BE2C (cell line): ENCODE results near the gene CCDC33.

ENCODE experiments used
- DNase-seq: peaks from one replicate; pipeline ENCODE4 v3.0.0-alpha.2; 2020
- H3K27me3 ChIP-seq: fragments of 250-450 bp; sonication (Bioruptor Pico); 2 replicates; pipeline ENCODE4 v1.5.1; 2020; ENCODE audit warnings: mild to moderate bottlenecking
- H3K36me3 ChIP-seq: fragments of 250-450 bp; sonication (Bioruptor Pico); 2 replicates; pipeline ENCODE4 v1.5.1; 2020; ENCODE audit warnings: mild to moderate bottlenecking
- H3K4me1 ChIP-seq: fragments of 250-450 bp; sonication (Bioruptor Pico); 2 replicates; pipeline ENCODE4 v1.5.1; 2020
- H3K4me3 ChIP-seq: 2 replicates; pipeline ENCODE4 v1.5.1; 2011; ENCODE audit warnings: low read depth, low read length
- H3K9me3 ChIP-seq: fragments of 250-450 bp; sonication (Bioruptor Pico); 2 replicates; pipeline ENCODE4 v1.5.1; 2020
- TF ChIP-seq, protein P1 (sequence below): IDR thresholded peaks from 2 replicates; pipeline ENCODE4 v1.5.1; 2012; ENCODE audit warnings: mild to moderate bottlenecking, low read depth, low read length

Gene CCDC33

DNA sequence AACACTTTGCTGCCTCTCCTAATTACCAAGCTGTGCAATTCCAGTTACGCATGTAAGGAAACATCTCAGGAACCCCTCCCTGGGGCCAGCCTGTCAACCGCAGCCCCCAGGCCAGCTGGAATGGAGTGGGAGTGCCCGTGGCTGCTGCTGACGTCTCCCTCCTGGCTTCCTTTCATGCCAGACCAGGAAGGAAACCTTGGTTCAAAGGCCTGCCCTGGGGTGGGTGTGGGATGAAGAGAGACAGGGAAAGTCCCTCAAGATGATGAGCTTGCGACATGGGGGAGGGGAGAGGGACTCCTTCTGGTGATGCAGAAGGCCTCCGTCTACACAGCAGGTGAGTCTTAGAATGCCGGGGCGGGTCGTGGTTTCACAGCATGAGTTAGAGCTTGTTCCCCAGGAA is 142.7 kb downstream of the CCDC33 start:
- no peaks in the 10 kb centered on the region for H3K36me3 ChIP-seq
- TF ChIP-seq, protein P1, sequence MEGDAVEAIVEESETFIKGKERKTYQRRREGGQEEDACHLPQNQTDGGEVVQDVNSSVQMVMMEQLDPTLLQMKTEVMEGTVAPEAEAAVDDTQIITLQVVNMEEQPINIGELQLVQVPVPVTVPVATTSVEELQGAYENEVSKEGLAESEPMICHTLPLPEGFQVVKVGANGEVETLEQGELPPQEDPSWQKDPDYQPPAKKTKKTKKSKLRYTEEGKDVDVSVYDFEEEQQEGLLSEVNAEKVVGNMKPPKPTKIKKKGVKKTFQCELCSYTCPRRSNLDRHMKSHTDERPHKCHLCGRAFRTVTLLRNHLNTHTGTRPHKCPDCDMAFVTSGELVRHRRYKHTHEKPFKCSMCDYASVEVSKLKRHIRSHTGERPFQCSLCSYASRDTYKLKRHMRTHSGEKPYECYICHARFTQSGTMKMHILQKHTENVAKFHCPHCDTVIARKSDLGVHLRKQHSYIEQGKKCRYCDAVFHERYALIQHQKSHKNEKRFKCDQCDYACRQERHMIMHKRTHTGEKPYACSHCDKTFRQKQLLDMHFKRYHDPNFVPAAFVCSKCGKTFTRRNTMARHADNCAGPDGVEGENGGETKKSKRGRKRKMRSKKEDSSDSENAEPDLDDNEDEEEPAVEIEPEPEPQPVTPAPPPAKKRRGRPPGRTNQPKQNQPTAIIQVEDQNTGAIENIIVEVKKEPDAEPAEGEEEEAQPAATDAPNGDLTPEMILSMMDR, result no peak
- H3K4me3 ChIP-seq, result no peak overlapping the region
- no peaks in the 10 kb centered on the region for H3K27me3 ChIP-seq
- H3K4me1 ChIP-seq, result no peaks in the 10 kb centered on the region; the same call in 1 of the 2 replicates
- no peak for DNase-seq
- H3K9me3 ChIP-seq, result no peaks in the 10 kb centered on the region

DNA sequence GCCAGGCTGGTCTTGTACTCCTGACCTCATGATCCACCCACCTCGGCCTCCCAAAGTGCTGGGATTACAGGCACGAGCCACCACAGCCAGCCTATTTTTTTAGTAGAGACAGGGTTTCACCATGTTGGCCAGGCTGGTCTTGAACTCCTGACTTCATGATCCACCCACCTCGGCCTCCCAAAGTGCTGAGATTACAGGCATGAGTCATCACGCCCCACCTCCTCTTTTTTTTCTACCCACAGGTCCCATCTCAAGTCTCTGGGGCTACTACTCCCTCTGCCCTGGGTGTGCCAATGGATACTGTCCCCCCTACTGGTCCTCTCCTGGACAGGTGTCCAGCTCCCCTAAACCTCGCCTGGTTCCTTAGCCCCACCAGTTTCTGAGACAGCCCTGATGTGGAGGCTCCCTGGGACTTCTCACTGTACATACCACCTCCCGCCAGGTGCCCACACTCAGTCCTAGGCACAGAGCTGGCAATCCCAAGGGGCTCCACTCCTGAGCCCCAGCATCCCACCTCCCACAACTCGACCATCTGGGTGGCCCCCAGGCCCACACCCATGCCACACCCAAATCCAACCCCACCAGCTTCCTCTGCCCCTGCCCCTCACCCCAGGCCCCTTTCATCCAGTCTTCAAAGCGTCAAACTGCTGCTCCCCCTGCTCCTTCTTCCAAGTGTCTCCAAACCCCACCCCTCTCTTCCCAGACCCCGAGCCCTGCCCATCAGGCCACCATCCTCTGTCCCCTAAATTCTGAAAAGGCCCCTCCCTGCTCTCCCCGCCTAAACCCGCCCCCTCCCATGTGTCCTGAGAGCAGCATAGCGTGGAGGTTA is 144.4 kb downstream of the CCDC33 start:
- no peaks in the 10 kb centered on the region for H3K9me3 ChIP-seq
- TF ChIP-seq, protein P1, result no peak
- no peaks in the 10 kb centered on the region for H3K36me3 ChIP-seq
- no peaks in the 10 kb centered on the region for H3K4me1 ChIP-seq
- no peak for DNase-seq
- no peak overlapping the region for H3K4me3 ChIP-seq
- H3K27me3 ChIP-seq, result no peaks in the 10 kb centered on the region

- Histone ChIP-seq H3K4me3 (no peak overlapping the region), H3K4me1 (no peaks in the 10 kb centered on the region), H3K36me3 (no peaks in the 10 kb centered on the region), H3K9me3 (no peaks in the 10 kb centered on the region), H3K27me3 (no peaks in the 10 kb centered on the region)
- TF ChIP-seq, protein P1, result no peak
- no peak for DNase-seq
Measured at GRCh38 chr15:74381190-74381453, 145.0 kb downstream of the CCDC33 start.

- no peaks in the 10 kb centered on the region for H3K36me3 ChIP-seq
- H3K9me3 ChIP-seq, result no peaks in the 10 kb centered on the region
- H3K27me3 ChIP-seq, result no peaks in the 10 kb centered on the region
- TF ChIP-seq, protein P1, result no peak
- DNase-seq, result no peak
- no peak overlapping the region for H3K4me3 ChIP-seq
- H3K4me1 ChIP-seq, result no peaks in the 10 kb centered on the region
Measured at GRCh38 chr15:74381481-74381880, 145.4 kb downstream of the CCDC33 start.

- H3K27me3 ChIP-seq, result no peaks in the 10 kb centered on the region
- TF ChIP-seq, protein P1, result peak; percentile 97
- H3K4me3 ChIP-seq, result no peak overlapping the region
- H3K36me3 ChIP-seq, result no peaks in the 10 kb centered on the region
- DNase-seq, result peak; percentile 93
- no peaks in the 10 kb centered on the region for H3K9me3 ChIP-seq
- no peaks in the 10 kb centered on the region for H3K4me1 ChIP-seq
Measured at GRCh38 chr15:74382004-74382816, 146.1 kb downstream of the CCDC33 start.

GRCh38 chr15:74383286-74383685 is 147.2 kb downstream of the CCDC33 start:
- TF ChIP-seq, protein P1, result no peak
- no peak for DNase-seq
- H3K4me3 ChIP-seq, result no peak overlapping the region
- no peaks in the 10 kb centered on the region for H3K36me3 ChIP-seq
- no peaks in the 10 kb centered on the region for H3K9me3 ChIP-seq
- no peaks in the 10 kb centered on the region for H3K4me1 ChIP-seq
- H3K27me3 ChIP-seq, result no peaks in the 10 kb centered on the region
